Loucy (cell line): Measurements from ENCODE around the gene MYL3.

Experiments used
- H2AFZ ChIP-seq: fragments of 200-600 bp; sonication (generic); 2 replicates; pipeline ENCODE4 v1.6.0; 2016; ENCODE audit warnings: antibody characterized with exemption, mild to moderate bottlenecking, low read length, moderate library complexity
- H3F3A ChIP-seq: fragments of 200-600 bp; 2 replicates; pipeline ENCODE4 v1.6.0; 2016; ENCODE audit warnings: antibody characterized with exemption, low read depth, mild to moderate bottlenecking
- H3K27me3 ChIP-seq: fragments of 200-600 bp; sonication (generic); 2 replicates; pipeline ENCODE4 v1.6.1; 2014; ENCODE audit warnings: low read length, mild to moderate bottlenecking; ENCODE audit not compliant: insufficient read depth, poor library complexity, severe bottlenecking
- H3K36me3 ChIP-seq: fragments of 200-600 bp; sonication (generic); 2 replicates; pipeline ENCODE4 v1.6.1; 2016; ENCODE audit warnings: low read length; ENCODE audit not compliant: insufficient read depth
- H3K4me1 ChIP-seq: fragments of 200-600 bp; sonication (generic); 2 replicates; pipeline ENCODE4 v1.5.1; 2014; ENCODE audit warnings: low read length, mild to moderate bottlenecking; ENCODE audit not compliant: insufficient read depth, poor library complexity, severe bottlenecking
- H3K4me2 ChIP-seq: fragments of 200-600 bp; sonication (generic); 2 replicates; pipeline ENCODE4 v1.6.0; 2014; ENCODE audit warnings: antibody characterized with exemption, low read length, low read depth, mild to moderate bottlenecking; ENCODE audit not compliant: poor library complexity, severe bottlenecking
- H3K4me3 ChIP-seq: fragments of 200-600 bp; sonication (generic); 2 replicates; pipeline ENCODE4 v1.5.1; 2014; ENCODE audit warnings: low read length, mild to moderate bottlenecking, mixed read lengths; ENCODE audit not compliant: poor library complexity, severe bottlenecking
- H3K79me2 ChIP-seq: fragments of 200-600 bp; sonication (generic); 2 replicates; pipeline ENCODE4 v1.6.1; 2014; ENCODE audit warnings: low read length; ENCODE audit not compliant: insufficient read depth
- H3K9ac ChIP-seq: fragments of 200-600 bp; sonication (generic); 2 replicates; pipeline ENCODE4 v1.6.0; 2014; ENCODE audit warnings: mild to moderate bottlenecking, low read depth, low read length, moderate library complexity; ENCODE audit not compliant: poor library complexity, severe bottlenecking
- H3K9me2 ChIP-seq: fragments of 200-600 bp; sonication (generic); replicated peaks from 2 replicates; pipeline ENCODE4 v1.6.1; 2016; ENCODE audit warnings: low read depth, low read length, mixed read lengths
- H3K9me3 ChIP-seq: fragments of 200-600 bp; sonication (generic); 2 replicates; pipeline ENCODE4 v1.6.1; 2014; ENCODE audit warnings: mild to moderate bottlenecking, antibody characterized with exemption, low read length, low read depth; ENCODE audit not compliant: insufficient read depth
- H4K20me1 ChIP-seq: fragments of 200-600 bp; sonication (generic); 2 replicates; pipeline ENCODE4 v1.6.0; 2014; ENCODE audit warnings: antibody characterized with exemption, low read length, mild to moderate bottlenecking; ENCODE audit not compliant: insufficient read depth, poor library complexity, severe bottlenecking
- EZH2phosphoT487 ChIP-seq: fragments of 200-600 bp; IDR thresholded peaks from 2 replicates; pipeline ENCODE4 v1.6.1; 2018; ENCODE audit warnings: antibody characterized with exemption, mild to moderate bottlenecking, moderate library complexity, borderline replicate concordance
- TF ChIP-seq, protein P1 (sequence below): fragments of 200-600 bp; sonication (generic); conservative IDR thresholded peaks from 2 replicates; pipeline ENCODE4 v1.5.1; 2014; ENCODE audit warnings: mild to moderate bottlenecking, antibody characterized with exemption, low read length

The MYL3 gene

DNA sequence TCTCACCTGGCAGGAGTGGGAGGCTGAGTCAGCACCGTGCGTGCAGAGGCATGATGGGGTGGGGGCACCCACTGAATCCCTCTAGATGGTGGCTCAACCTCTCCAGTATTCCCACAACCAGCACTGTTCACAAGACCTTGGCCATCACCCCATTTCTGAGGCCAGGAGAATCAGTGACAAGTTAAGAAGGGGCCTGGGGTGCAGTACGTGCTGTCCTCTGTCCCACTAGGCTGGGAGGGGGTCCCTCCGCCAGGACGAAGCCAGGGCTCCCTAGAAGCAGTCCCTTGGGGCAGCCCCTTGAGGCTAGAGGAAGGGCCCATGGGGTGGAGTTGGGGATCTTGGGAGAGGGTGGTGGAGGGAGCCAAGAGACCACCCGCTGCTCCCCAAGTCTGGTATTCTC, 4.8 kb downstream of the MYL3 start:
- no peak overlapping the region for H2AFZ ChIP-seq
- no peaks in the 10 kb centered on the region for H3K9me3 ChIP-seq
- no peaks in the 10 kb centered on the region for H3K9me2 ChIP-seq
- no peaks in the 10 kb centered on the region for H3K27me3 ChIP-seq
- H3K4me1 ChIP-seq: no peaks in the 10 kb centered on the region
- no peaks in the 10 kb centered on the region for H3K79me2 ChIP-seq
- H4K20me1 ChIP-seq: no peaks in the 10 kb centered on the region
- H3K36me3 ChIP-seq: no peaks in the 10 kb centered on the region
- TF ChIP-seq, protein P1, sequence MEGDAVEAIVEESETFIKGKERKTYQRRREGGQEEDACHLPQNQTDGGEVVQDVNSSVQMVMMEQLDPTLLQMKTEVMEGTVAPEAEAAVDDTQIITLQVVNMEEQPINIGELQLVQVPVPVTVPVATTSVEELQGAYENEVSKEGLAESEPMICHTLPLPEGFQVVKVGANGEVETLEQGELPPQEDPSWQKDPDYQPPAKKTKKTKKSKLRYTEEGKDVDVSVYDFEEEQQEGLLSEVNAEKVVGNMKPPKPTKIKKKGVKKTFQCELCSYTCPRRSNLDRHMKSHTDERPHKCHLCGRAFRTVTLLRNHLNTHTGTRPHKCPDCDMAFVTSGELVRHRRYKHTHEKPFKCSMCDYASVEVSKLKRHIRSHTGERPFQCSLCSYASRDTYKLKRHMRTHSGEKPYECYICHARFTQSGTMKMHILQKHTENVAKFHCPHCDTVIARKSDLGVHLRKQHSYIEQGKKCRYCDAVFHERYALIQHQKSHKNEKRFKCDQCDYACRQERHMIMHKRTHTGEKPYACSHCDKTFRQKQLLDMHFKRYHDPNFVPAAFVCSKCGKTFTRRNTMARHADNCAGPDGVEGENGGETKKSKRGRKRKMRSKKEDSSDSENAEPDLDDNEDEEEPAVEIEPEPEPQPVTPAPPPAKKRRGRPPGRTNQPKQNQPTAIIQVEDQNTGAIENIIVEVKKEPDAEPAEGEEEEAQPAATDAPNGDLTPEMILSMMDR: no peak
- TF ChIP-seq EZH2phosphoT487: no peak
- no peak overlapping the region for H3K4me3 ChIP-seq
- H3K9ac ChIP-seq: no peak overlapping the region
- no peaks in the 10 kb centered on the region for H3F3A ChIP-seq
- no peak overlapping the region for H3K4me2 ChIP-seq

DNA sequence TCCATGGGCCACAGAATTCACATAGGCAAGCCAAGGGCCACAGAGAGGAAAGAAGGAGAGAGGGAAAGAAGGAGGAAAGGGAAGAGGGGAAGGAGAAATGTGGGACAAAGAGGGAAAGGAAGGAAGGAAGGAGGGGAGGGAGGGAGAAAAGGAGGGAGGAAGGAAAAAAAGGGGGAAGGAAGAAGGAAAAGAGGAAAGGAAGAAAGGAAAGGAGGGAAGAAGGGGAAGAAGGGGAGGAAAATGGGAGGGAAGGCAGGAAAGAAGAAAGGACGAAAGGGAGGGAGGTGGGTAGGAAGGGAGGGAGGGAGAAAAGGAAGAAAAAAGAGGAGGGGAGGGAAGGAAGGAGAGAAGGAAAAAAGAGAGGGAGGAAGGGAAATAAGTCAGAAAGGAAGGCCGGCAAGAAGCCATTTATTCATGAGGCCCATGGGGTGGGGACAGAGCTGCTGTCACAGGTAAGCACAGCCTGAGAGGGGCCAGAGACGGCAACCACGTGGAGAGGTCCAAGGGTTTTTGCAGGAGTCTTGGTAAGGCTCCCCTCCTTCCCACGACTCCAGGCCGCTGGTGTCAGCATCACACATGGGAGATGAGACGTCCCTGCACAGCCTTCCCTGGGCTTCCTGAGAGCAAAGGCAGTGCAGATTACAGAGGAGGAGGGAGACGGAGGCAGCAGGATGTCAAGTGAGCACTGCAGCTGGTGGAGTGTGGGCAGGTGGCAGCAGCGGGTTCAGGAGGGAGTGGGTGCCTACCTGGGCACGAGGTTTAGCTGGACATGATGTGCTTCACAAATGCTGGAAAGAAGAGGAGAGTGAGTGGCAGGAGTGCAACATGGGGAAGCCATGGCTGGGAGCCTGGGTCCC, 5.5 kb downstream of the MYL3 start:
- H3K79me2 ChIP-seq: no peaks in the 10 kb centered on the region
- H3K27me3 ChIP-seq: no peaks in the 10 kb centered on the region
- TF ChIP-seq, protein P1: no peak
- no peak for TF ChIP-seq EZH2phosphoT487
- H3K36me3 ChIP-seq: no peaks in the 10 kb centered on the region
- no peak overlapping the region for H2AFZ ChIP-seq
- no peaks in the 10 kb centered on the region for H3K4me1 ChIP-seq
- no peaks in the 10 kb centered on the region for H3F3A ChIP-seq
- no peak overlapping the region for H3K9ac ChIP-seq
- H3K4me3 ChIP-seq: no peak overlapping the region
- no peak overlapping the region for H3K4me2 ChIP-seq
- H3K9me3 ChIP-seq: no peaks in the 10 kb centered on the region
- H3K9me2 ChIP-seq: no peaks in the 10 kb centered on the region
- H4K20me1 ChIP-seq: no peaks in the 10 kb centered on the region

DNA sequence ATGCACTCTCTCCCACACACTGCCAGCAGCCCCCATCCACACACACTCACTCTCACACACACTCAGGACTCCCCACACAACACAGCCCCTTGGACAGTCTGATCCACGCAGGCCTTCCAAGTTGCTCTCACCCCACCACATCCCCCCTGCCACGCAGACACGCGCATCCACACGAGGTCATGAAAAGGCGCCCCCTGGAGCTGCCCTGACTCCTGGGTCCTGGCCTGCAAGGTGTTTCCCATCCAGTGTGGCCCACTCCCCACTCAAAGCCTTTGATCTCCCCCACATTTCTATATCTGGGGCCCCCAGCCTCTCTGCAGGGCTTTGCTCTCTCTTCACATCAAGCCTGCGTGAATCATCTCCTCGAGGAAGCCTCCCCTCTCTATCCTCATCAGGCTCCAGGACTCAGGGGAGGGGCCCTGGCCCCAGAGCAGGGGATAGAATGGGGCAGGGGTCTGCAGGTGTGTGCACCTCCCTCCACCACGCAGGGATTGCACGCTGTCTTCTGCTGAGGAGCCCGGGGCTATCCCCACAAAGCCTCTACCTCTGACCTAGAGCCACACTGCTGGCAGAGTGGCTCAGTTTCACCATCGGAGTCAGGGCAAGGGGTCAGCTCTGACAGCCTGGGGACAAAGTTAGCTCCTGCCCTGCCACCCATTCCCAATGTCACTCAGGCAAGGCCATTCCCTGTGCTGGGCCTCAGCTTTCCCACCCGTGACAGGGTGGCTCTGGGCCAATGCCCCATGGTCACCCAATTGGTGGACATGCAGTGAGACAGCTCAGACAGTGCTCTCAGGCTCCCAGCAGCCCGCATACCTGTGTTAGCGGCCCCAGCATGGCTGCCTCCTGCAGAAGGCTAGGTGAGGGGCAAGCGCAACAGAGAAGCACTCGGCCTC, 6.4 kb downstream of the MYL3 start:
- Histone ChIP-seq H3K9me3 (no peaks in the 10 kb centered on the region), H3K4me1 (no peaks in the 10 kb centered on the region), H3K4me2 (no peak overlapping the region), H3K9me2 (no peaks in the 10 kb centered on the region), H3F3A (no peaks in the 10 kb centered on the region), H3K27me3 (no peaks in the 10 kb centered on the region), H3K4me3 (no peak overlapping the region), H3K79me2 (no peaks in the 10 kb centered on the region), H3K9ac (no peak overlapping the region), H3K36me3 (no peaks in the 10 kb centered on the region), H4K20me1 (no peaks in the 10 kb centered on the region), H2AFZ (no peak overlapping the region)
- TF ChIP-seq EZH2phosphoT487: no peak
- TF ChIP-seq, protein P1: no peak
